Measurements from ENCODE around the gene MAG.

The MAG gene

DNA sequence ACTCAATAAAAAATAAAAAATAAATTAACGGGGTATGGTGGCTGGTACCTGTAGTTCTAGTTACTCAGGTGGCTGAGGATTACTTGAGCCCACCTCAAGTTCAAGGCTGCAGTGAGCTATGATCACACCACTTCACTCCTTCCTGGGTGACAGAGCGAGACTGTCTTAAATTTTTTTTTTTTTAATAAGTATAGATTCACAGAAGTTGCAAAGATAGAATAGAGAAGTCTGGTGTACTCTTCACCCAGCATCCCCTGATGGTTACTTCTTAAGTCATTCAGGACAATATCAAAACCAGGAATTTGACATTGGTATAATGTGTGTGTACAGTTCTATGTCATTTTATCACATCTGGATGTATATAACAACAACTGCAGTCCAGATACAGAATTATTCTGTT is 29.3 kb downstream of the MAG start:
- DNase-seq, result no peak

DNA sequence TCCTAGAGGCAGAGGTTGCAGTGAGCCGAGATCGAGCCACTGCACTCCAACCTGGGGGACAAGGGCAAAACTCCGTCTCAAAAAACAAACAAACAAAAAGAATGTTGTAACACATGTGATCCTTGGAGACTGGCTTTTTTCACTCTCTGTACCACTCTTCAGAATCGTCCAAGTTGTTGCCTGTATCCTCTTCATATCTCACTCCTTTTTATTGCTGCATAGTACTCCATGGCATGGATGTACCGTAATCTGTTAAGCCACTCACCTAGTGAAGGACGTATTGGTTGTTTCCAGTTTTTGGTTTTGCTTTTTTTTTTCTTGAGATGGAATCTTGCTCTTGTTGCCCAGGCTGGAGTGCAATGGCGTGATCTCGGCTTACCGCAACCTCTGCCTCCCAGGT is 30.1 kb downstream of the MAG start:
- no peak for DNase-seq

DNA sequence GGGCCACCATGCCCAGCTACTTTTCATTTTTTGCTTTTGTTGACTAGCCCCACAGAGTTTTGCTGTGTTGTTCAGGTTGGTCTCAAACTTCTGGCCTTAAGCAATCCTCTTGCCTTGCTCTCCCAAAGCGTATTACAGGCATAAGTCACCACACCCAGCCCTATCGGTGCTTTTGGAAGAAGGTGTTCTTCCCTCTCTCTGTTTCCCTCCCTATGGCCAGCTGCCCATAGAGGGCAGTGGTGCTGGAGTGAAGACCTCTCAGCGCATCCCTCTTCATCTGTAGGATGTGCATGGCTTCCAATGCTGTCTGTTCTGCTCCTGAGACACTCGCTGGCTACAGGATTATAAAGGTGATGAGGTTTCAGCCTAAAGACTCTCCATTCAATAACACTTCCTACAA is 35.7 kb downstream of the MAG start:
- no peak for DNase-seq

DNA sequence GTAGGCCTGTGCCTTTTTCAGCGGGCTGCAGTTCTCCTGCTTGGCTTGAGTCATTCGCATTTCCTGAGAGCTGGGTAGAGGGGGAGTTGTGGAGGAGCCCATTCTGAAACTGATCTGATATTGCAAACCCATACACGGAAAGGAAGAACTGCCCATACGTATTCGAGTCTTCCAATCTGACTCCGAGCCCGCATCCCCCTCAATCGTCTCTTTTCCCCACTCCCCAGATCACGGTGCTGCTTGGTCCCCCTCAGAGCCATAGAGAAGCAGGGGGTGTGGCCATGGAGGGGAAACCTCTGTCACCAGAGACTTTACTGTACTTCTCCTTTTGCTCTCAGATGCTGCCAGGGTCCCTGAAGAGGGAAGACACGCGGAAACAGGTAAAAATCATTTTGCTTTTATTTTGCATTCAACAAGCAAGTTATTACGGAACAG is 36.9 kb downstream of the MAG start, which contains the start of gene CD22:
CD22 (plus strand) TSS at position 337 of the 435 bp plus-strand sequence. CDS start 2,854 bp downstream, outside the sequence.
- DNase-seq, result no peak

DNA sequence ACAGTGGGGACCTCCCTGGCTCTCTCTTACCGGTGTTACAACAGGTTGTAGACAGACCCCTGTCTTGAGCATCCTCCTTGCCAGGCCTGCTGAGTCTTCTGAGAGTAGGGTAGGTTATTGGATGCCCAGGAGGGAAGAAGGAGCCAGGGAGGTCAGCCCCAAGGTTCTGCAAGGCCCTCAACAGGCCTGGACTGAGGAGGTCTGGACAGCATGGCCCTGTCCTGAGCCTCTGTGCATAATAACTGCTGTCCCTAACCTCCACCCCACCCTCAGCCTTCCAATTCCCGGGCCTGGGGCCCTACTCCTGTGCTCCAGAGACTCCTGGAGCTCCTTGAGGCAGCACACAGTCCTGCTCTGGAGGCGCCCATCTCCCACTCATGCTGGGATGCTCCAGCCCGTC is 37.4 kb downstream of the MAG start:
- no peak for DNase-seq

DNA sequence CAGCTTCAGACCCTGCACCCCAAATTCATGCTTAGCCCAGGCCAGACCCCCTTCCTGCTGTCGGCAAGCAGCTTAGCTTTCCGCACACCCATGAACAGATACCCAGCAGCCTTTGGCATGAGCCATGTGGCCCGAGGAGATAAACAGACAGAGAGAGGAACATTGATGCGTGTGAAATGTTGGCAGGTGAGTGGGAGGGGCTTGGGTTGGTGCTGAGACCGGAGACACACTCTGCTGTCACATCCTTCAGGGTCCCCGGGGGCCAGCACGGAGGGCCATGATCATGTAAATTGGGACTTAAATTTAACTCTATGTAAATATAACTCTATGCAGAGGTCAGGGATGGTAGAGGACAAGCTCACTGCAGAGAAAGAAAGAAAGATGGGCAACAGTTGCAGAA is 38.5 kb downstream of the MAG start:
- DNase-seq, result no peak

DNA sequence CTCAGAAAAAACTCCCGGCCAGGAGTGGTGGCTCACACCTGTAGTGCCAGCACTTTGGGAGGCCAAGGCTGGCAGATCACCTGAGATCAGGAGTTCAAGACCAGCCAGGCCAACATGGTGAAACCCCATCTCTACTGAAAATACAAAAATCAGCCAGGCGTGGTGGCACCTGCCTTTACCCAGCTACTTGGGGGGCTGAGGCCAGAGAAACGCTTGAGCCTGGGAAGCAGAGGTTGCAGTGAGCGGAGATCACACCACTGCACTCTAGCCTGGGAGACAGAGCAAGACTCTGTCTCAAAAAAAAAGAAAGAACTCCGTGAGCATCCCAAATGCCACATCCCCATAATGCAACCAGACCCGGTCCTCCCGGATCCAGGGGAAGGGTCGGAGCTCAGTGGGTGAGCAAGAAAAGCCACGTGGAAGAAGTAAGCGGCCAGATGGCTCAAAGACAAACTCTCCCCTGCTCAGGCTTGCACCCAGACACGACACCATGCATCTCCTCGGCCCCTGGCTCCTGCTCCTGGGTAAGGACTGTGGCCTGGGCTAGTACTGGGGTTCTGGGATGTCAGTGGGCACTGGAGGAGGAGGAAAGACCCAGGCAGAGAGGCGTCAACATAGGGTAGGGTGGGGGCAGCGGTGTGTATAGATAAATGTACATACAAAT is 39.7 kb downstream of the MAG start:
- DNase-seq, result no peak

DNA sequence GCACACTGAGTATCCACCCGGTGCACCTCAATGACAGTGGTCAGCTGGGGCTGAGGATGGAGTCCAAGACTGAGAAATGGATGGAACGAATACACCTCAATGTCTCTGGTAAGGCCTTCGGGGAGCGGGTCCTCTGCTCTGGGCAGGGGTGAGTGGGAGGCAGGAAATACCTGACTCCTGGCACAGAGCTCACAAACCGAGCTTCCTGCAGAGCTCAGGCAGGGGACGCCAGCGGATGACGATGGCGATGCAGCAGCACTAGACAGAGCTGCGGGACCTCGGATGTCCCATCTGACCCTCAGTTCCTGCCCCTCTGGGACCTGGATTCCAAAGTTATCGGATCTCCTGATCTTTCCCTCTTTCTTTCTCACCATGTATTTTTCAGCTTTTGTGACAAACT is 40.9 kb downstream of the MAG start:
- no peak for DNase-seq

DNA sequence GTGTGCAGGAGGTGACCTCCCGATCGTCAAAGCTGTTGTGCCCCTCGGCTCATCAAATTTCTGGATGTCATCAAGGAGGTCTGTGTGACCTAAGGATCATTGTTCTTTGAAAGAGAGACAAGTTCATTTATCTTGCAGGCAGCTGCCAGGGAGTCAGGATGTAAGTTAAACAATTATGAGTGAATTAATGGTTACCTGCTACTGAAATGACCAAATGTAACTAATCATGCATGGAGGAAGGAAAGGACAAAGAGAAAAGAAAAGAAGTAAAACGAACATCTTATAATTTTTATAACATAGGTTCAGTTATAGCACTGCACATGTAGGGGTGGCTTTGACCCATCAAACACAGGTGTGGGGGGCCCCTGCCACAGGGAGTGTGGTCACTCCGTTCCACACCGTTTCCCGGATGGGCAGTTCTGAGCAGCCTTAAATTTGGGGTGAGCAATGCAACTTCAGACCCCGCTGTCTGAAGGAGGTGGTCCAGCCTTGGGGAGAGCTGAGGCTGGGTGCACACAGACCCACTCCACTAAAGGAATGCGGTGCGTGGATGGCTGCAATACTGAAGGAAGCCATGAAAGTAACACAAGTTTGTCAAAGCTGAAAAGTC is 42.3 kb downstream of the MAG start:
- DNase-seq, result no peak

DNA sequence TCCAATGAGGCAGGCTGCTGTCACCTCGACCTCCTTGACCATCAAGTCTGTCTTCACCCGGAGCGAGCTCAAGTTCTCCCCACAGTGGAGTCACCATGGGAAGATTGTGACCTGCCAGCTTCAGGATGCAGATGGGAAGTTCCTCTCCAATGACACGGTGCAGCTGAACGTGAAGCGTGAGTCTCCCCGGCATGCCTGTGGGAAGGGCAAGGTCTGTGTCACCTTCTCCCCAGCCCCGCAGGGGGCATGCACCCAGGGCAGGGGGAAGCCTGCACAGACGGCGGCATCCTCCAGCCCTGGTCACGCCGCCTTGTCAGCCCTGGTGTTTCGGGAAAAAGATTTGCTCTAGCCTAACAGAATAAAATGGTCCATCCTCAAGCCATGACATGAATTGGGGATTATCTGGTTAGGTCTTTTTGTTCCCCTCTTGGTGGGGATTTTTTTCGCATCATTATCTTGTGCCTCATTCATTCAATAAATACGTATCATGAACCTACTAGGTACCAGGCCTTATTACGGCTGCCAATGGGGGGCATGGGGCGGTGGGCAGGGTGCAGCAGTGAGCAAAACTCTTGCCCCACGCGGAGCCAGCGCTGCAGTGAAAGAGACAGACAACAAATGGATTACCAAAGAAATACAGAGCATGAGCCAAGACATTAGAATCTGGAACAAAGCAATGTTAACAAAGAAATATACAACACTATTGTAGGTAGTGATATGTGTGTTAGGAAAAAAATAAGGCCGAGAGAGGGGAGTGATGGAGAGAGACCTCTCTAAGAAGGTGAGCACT is 44.4 kb downstream of the MAG start:
- DNase-seq, result no peak

DNA sequence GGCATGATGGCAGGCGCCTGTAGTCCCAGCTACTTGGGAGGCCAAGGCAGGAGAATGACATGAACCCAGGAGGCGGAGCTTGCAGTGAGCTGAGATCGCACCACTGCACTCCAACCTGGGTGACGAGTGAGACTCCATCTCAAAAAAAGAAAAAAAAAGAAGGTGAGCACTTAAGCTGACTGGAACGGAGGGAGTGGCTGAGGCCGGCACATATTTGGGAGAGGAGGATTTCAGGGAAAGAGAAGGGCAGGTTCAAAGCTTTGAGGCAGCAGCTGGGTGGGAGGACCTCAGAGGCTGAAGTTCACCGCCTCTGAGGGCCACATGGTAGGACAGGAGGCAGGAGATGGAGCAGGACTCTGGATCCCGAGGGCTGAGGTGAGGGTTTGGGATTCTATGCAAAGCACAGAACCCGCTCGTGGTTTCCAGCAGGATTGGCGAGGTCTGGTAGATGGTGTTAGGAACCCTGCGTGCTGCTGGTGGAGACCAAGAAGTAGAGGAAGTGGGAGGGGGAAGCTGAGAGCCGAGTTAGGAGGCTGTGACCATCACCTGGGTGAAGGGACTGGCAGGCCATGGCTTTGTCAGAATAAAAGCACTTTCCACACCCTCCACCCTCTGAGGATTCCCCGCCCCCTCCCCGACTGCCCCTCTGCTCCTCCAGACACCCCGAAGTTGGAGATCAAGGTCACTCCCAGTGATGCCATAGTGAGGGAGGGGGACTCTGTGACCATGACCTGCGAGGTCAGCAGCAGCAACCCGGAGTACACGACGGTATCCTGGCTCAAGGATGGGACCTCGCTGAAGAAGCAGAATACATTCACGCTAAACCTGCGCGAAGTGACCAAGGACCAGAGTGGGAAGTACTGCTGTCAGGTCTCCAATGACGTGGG is 45.4 kb downstream of the MAG start:
- DNase-seq, result no peak

DNA sequence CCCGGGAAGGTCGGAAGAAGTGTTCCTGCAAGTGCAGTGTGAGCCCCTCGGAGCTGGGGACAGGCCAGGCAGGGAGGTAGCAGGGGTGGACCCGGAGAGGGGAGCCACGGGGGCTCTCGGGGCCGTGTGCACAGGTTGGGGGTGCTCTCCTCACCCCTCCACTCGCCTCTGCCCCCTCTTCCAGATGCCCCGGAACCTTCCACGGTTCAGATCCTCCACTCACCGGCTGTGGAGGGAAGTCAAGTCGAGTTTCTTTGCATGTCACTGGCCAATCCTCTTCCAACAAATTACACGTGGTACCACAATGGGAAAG is 46.0 kb downstream of the MAG start:
- no peak for DNase-seq

DNA sequence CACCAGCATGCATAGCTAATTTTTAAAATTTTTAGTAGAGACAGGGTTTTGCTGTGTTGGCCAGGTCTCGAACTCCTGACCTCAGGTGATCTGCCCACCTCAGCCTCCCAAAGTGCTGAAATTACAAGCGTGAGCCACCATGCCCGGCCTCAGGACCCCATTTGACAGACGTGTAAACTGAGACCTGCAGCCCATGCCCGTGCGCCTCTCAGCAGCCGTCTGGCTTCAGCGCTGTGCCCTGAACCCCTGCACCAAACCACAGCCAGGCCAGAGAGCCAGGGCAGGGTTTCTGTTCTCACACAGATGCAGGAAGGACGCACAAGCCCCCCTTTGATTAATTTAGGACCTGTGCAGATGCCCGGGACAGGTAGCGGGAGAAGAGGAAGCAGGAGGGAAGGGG is 48.5 kb downstream of the MAG start:
- DNase-seq, result no peak

DNA sequence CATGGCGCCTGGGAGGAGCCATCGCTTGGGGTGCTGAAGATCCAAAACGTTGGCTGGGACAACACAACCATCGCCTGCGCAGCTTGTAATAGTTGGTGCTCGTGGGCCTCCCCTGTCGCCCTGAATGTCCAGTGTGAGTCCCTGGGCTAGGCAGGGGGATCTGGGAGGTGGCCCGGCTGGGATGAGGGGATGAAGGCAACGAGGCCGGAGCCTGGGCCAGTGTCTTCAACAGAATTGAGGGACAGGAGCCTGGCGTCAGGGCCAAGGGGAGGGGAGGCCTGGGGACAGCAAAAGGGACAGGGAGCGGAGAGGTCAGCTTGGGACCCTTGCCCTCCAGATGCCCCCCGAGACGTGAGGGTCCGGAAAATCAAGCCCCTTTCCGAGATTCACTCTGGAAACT is 49.0 kb downstream of the MAG start:
- DNase-seq, result no peak

DNA sequence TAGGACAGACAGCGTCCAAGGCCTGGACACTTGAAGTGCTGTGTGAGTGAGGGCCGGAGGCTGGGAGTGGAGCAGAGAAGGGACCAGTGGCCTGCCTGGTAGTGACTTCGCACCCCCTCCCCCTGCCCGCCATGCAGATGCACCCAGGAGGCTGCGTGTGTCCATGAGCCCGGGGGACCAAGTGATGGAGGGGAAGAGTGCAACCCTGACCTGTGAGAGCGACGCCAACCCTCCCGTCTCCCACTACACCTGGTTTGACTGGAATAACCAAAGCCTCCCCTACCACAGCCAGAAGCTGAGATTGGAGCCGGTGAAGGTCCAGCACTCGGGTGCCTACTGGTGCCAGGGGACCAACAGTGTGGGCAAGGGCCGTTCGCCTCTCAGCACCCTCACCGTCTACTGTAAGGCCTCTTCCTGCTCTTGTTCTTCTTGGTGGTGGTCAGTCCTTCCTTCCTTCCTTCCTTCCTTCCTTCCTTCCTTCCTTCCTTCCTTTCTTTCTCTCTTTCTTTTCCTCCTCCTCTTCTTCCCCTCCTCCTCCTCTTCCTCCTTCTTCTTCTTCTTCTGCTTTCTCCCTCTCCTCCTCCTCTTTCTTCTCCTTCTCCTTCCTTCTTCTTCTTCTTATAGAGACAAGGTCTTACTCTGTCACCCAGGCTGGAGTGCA is 49.7 kb downstream of the MAG start:
- DNase-seq, result no peak

DNA sequence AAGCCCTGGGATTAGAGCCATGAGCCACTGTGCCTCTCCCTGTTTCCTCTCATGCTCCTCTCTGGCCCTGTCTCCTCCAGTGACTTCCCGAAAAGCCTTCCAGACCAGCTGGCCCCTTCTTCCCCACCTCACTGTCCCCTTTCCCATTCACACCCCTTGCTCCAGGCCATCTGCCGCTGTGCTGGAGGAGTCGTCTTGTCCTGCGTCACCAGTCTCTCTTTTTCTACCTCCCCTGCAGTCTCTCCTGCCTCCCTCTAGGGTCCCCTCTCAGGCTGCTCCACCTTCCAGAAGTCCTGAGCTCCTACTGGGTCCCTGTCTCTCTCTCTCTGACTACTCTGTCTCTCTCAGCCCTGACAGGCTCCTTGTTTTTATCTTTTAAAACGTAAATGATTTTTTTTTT is 50.5 kb downstream of the MAG start:
- no peak for DNase-seq

DNA sequence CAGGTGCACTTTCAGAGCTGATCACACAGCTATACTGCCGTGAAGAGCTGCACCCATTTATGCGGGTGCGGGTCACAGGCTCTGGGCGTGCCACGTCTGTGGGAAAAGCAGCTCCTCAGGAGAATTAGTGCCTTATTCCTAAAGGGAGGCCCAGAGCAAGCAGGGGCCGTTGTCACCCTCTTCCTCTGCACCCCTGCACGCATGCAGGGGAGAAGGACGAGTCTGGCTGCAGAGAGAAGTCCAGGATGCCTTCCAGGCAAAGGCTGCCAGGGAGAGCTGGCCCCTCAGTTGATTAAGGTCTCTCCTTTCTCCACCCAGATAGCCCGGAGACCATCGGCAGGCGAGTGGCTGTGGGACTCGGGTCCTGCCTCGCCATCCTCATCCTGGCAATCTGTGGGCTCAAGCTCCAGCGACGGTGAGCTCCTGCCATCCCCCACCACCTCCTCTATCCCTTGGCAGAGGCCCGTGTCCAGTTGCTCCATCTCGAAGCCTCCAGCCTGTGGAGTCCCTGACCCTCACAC is 52.6 kb downstream of the MAG start:
- DNase-seq, result no peak

DNA sequence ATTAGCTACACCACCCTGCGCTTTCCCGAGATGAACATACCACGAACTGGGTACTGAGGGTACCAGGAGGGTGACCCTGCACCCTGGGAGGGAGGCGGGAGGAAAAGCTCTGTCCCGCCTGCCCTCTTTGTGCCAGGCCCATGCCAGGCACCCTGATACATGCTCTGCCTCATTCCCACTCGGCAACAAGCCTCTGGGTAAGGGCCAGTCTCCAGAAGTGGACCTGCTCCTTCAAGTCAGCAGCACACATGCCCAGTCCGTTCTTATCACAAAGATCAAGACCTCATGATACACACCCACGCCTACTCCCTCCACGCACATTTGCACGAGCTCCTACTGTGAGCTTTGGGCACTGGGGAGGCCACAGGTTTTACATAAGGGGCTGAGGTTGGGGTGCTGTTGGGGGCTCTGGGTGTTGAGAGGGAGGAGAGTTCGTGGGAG is 53.7 kb downstream of the MAG start:
- DNase-seq, result no peak

DNA sequence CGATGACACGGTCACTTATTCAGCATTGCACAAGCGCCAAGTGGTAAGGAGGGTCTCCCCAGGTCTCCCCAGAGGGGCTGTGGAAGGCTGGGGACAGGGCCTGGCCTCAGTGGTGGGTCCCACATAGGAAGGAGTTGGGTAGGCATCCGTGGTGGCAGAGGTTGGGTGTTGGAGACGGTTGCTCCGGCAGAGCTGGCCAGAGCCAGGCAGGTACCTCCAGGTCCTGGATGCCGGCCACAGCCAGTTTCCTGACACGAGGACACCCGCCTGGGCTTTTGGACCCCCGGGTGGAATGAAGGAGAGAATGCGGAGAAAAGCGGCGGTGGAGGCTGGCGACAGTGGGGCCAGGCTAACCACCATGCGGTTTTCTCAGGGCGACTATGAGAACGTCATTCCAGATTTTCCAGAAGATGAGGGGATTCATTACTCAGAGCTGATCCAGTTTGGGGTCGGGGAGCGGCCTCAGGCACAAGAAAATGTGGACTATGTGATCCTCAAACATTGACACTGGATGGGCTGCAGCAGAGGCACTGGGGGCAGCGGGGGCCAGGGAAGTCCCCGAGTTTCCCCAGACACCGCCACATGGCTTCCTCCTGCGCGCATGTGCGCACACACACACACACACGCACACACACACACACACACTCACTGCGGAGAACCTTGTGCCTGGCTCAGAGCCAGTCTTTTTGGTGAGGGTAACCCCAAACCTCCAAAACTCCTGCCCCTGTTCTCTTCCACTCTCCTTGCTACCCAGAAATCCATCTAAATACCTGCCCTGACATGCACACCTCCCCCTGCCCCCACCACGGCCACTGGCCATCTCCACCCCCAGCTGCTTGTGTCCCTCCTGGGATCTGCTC is 54.5 kb downstream of the MAG start:
- no peak for DNase-seq

DNA sequence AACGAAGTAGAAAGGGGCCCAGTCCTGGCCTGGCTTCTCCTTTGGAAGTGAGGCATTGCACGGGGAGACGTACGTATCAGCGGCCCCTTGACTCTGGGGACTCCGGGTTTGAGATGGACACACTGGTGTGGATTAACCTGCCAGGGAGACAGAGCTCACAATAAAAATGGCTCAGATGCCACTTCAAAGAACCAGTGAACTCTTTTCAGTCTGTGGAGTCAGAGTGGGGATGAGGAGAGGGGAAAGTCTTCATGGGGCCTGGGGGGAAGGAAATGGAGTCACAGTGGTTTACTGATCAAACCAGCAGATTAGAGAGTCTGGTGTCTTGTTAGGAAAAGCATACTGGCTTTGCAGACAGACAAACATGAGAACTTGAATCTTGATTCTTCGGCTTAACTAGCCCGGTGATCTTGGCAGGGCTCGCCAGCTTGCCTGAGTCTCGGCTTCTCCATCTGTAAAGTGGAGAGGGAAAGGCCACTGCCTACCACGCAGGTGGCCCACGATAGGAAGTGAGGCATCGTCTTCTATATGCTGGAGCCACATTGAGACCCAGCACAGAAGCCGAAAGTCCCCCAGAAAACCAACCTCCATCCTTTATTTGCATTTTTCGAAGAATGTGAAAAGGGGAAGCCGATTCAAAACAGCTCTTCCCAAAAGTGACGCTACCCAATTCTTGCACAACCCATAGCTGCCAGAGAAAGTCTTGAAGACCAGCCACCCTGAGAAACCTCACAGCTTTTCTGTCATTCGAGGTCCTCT is 55.4 kb downstream of the MAG start, which contains the start of gene FFAR1:
FFAR1 (plus strand) TSS at position 732 of the 759 bp plus-strand sequence. CDS start 3,650 bp downstream, outside the sequence.
- DNase-seq, result no peak

DNA sequence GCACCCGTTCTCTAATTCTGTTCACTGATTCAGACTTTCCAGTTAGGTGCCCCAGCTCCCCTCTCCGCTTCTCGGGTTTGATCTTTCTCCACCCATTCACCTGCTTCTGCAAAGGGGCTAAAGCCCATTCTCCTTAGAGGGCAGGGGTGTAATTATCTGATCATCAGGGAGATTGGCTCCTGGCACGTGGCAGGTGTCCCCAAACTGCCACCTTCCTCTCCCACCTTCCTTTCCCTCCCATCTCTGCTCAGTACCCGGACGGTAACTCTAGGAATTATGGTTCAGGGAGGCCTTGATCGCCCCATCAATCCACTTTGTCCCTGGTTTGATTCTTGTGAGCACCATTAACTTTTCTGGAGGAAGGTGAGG is 56.0 kb downstream of the MAG start:
- DNase-seq, result no peak

Data from cerebellar nuclear complex (tissue), 1 donor.